T-helper 2 cell treated with Interferon-gamma antibody and Interleukin-4, amounts not matched to agents 100 ng/mL and 5 ng/mL, for 36 hours (primary cell): Measurements from ENCODE around the gene ENHO. TPM values are rescaled to one million over a fixed set of nuclear protein-coding genes. Genes with fewer than 3 reads are reported as not detected.

Source experiments
- intact Hi-C: fragments of 100-400 bp; cut with micrococcal nuclease; formaldehyde crosslinking; loops from one replicate; pipeline ENCODE4 v1.15.1; 2023
- total RNA-seq: library from RNA; stranded (reverse); gene quantifications from 2 replicates; pipeline ENCODE4 v1.2.3, GENCODE V29; 2022

The ENHO gene
- total RNA-seq, result not detected in 2 replicates

DNA sequence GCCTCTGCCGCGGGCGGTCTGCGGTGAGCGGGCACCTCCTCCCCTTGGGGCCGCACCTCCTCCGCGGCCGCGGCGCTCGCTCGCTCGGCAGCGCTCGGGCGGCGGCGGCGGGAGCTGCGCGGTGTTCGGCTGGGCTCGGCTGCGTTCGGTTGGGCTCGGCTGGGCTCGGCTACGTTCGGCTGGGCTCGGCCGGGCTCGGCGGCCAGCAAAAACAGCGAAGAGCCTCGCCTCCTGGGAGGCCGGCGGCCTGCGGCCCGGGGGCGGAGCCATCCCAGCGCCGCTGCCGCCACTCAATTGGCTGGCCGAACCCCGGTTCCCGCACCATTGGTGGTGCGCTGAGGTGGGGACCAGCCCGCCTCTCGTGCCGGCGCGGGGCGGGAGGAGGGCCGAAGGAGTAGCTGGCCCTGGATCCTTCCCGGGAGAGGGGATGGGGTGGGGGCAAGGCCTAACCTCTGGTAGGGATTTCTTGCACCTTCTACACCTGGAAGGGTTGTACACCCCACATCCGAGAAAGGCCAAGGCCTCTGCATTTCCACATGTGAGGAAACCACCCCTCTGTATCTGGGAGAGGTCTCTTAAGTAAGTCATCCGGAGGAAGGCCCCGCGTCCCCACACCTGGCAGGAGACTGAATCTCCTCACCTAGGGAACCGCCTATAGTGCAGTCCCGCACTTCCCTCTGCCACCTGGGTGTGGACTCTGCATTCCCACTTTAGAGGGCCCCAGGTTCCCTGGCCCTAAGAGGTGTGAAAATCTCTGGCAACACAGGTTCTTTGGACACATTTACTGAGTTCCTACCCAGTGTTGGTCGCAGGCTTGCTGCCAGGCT is at the start of gene ENHO:
TSS of gene ENHO (minus strand) at position 20 of the 827 bp plus-strand sequence. CDS start 1,295 bp downstream, outside the sequence.
- intact Hi-C loops, result loop anchor here (1.0 to 5.0 kb wide), 4 partner anchors 65 to 1209 kb away; partner anchors contain the start of genes CREB3, DNAI1, FAM219A and RPP25L

GRCh38 chr9:34572092-34572491 is 49.3 kb upstream of the ENHO start:
- intact Hi-C loops, result no loop called here

DNA sequence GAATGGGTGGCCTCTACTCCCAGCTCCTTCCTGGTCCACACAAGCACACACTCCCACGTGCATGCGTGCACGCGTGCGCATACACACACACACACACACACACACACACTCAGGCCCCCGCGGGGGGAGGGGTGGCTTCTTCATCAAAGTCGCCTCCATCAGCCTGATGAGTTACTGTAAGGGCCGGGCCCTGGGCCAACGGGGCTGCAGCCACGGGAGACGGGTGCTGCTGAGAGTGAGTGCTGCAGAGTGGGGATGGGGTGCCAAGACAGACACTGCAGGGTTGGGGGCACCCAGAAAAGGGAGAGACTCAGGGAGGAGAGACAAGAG is 48.7 kb upstream of the ENHO start:
- intact Hi-C loops, result no loop called here

DNA sequence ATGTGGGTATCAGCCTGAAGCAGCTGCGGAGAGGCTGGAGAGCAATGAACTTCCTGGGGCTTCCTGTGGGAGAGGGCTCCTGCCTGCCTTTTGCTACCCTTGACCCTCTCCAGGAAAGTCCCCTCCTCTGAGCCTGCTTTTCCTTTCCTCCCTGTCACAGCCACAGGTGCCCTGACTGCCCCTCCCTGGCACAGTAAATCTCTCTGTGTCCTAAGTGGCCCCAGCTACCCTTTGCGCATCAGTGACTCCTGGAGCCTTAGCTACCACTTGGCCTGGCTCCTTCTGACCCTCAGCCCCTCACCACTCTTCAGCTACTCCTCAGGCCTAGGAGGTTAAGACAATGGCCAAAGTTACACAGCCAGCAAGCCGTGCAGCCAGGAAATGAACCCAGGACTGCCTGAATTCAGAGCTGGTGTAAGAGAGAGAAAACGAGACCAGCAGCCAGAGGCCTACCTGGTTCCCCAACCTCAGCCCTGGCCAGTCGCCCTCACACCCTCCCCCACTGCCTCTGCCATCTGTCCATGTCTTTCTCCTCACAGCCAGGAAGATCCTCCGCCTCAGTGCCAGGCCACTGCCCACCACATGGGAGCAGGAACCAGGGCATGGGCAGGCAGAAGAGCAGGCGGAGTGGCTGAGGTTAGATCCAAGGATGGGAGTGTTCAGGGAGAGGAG is 48.2 kb upstream of the ENHO start:
- intact Hi-C loops, result no loop called here

GRCh38 chr9:34570376-34570775 is 47.6 kb upstream of the ENHO start:
- intact Hi-C loops, result no loop called here

- intact Hi-C loops, result no loop called here
Observed at GRCh38 chr9:34568774-34569173, 46.0 kb upstream of the ENHO start.

DNA sequence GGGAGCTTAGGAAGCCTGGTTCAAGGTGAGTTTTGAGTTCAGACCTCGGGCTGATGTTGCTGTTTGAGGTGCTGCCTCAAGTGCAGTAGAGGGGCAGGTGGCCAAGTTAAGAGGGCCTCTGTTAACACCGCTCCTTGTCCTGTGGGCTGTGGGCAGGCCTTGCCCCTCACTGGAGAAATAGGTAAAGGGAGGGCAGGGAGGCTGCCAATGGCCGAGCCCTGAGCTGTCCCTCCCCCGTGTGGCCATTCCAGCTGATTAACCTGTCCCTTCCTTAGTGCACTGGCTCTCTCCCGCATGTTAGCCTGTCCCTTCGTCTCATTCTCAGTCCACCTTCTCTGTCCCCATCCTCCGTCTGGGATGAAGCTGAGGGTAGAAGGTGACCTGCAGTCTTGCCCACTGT is 45.3 kb upstream of the ENHO start:
- intact Hi-C loops, result no loop called here

GRCh38 chr9:34566972-34567371 is 44.2 kb upstream of the ENHO start:
- intact Hi-C loops, result no loop called here

DNA sequence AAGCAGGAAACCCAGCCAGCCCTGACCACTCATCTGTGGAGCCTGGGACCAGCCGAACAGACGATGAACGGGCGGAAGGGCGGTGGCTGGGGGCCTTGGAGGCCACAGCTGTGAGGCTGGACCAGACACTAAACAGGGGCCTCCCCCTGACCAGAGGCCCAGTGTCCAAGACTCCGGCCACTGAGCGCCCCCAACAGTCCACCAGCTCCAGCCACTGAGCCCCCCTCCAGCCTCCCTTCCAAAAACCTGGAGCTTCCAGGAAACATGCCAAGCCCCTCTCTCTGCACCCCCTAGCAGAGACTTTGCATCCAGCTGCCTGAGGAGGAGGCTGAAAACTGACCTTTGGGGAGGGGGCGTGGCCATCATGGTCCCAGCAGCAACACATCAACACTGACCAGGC is 43.5 kb upstream of the ENHO start:
- intact Hi-C loops, result no loop called here

- intact Hi-C loops, result no loop called here
Observed at GRCh38 chr9:34565856-34566255, 43.1 kb upstream of the ENHO start.

DNA sequence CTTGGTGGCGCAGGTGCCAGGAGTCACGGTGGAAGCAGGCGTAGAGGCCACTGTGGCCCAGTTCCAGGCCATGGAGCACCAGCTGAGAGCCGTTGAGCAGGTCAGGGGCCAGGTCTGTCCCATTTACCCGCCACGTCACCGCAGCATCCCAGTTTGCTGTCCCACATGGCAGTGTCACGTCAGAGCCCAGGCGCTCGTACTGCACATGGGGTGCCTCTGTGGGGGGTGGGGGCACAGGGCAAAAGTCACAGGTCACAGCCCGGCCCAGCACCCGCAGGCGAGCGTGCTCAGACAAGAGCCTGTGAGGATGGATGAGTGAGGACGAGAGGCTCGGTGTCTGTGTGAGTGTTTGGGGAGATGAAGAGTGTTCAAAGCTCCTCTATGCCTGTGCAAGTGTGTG is 41.8 kb upstream of the ENHO start:
- intact Hi-C loops, result no loop called here

GRCh38 chr9:34563262-34563661 is 40.5 kb upstream of the ENHO start:
- intact Hi-C loops, result no loop called here

DNA sequence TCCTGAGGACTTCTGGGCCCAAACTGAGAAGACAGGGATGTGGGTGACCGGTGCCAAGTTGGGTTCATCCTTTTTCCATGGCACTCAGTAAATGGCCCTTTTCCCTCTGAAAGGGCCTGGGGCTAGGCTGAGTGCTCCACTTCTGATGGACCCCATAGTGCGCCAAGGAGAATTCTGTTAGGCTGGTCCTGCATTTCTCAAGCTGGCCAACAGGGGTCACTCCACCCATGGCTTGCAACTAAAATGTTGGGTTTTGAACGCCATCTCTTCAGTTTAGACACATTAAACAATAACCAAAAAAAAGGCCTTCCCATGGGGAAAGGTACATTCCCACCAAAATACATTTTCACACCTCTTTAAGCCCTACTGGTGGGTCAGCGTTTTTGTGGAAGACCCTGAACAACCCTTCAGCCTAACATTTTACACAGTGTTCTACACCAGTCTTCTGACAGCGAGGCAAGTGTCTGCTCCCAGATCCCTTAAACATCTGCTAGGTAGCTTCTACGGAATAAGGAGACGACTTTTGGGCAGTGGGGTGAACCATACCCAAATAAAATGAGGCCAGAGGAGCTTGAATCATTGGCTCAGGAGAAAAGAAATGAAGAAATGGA is 39.5 kb upstream of the ENHO start:
- intact Hi-C loops, result no loop called here

GRCh38 chr9:34560599-34561214 is 37.9 kb upstream of the ENHO start:
- intact Hi-C loops, result no loop called here

DNA sequence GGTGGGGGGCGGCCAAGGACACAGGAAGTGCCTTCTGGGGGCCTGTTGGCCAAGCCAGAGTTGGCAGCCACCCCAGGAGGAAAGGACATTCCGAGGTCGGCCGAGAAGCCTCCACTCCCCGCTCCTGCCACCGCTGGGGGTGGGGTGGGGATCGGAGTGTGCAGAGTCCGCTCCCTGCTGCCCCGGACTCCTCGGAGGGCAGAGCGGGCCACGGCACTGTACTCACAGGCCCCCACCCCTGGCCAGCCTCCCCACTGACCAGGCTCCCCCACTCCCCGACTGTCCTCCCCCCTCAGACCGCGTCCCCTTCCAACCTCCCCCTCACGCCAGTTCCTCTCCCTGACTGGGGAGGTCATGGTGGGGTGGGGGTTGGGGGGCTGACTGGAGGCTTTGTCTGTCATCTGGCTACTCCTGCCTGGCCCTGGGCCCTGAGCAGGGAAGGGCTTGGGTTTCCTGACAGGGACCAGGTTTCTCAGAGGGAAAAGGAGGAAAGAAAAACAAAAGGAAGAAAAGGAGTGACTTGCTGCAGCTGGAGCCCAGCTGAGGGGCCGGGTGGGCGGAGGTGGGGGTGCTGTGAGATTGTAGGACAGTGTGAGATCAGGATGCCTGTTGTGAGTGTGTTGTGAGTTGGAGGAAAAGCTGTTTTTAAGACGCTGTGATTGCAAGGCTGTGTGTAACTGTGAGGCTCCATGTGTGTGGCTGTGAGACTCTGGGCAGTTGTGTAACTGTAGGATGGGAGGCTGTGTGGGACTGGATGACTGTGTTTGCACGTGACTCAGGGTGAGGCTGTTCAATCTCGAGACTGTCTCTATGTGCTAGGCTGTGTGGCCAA is 37.0 kb upstream of the ENHO start:
- intact Hi-C loops, result no loop called here

DNA sequence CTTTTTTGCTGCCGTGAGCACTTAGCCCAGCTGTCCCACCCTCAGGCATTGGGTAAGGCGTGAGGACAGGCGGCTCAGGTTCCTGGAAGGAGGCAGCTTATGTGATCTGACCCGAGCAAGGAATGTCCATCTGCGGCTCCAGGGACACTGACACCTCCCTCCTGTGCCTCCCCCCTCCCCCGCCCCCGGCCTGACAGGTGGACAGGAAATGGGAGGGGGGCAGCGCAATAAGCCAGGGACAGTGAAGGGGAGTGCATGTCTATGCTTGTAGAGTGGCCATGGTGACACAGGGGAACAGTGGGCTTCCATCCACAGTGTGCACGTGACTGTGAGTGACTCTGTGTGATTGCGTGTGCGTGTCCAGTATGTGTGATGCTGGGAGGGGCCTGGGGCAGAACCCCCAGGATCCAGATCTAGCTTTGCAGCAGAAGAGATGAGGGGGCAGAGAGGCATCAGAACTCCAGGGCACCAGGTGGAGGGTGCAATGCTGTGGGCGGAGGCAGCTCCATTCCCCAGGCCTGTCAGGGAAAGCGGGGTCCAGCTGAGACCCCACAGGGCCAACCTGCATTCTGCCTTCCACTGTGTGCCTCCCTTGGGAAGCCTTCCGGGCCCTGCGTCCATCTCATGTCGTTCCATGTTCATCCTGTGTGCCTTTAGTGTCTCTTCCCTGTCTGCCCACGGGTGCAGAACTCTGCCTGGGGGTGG is 36.3 kb upstream of the ENHO start:
- intact Hi-C loops, result no loop called here

- intact Hi-C loops, result no loop called here
Observed at GRCh38 chr9:34558364-34558763, 35.6 kb upstream of the ENHO start.

DNA sequence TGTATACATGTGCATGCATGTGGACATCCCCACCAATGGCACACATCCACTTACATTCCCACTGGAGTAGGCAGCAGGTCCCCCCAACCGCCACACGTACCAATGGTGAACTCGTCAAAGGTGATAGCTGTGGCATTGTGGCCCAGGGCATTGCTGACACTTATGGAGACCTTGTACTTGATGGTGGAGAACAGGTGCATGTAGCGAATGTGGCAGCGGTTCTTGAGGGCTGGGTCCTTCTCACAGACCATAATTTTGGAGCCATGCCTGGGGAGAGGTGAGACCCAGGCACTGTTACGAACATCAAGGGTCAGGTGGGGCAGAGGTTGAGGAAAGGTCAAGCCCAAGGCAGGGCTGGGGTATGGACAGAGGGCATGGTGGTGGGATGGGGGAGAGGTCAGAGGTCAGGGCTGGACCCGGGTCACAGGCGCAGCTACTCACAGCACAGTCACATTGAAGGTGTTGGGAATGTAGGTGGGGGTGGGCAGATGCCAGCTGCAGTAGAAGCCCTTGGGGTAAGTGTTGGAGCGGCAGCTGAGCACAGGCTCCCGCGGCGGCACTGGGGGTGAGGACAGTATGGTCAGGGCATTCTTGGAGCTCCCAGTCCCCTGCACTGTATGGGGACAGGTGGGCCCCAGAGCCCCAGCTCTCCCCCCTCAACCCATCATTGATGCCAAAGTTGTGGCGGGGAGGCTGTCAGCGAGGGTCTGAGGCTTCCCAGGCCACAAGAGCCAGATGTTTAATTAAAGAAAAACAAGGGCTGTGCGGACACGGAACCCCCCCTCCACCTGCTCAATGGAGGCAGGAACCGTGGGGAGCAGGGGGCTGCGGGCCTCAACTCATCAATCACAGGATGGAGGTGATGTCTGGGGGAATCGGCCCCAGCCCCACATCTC is 34.9 kb upstream of the ENHO start:
- intact Hi-C loops, result no loop called here

GRCh38 chr9:34556949-34557348 is 34.2 kb upstream of the ENHO start:
- intact Hi-C loops, result no loop called here
